Measurements from ENCODE around the gene COPZ2.

The COPZ2 gene

DNA sequence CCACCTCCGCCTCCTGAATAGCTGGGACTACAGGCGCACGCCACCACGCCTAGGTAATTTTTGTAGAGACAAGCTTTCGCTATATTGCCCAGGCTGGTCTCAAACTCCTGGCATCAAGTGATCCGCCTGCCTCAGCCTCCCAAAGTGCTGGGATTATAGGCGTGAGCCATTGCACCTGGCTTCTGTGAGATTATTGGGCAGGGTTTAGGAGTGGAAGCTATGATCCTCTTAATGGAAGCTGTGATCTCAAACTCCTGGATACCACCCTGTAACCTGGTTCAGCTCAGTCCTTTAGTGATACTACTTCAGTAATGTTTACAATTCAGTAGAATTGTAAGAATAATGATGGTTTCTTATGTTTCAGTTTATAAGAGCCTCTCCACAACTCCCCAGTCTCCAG lies 24.7 kb upstream of the COPZ2 start:
- no peaks in the 10 kb centered on the region for H3K9me3 Mint-ChIP-seq
- no peak overlapping the region for H3K4me3 Mint-ChIP-seq
- H3K36me3 Mint-ChIP-seq (ENCODE audit: low read depth) = peaks cover 41% of the 10 kb centered on the region
- no peaks in the 10 kb centered on the region for H3K27me3 Mint-ChIP-seq (ENCODE audit: low read depth)
- H3K4me1 Mint-ChIP-seq (ENCODE audit: low read depth) = peaks cover 16% of the 10 kb centered on the region
- no peak overlapping the region for H3K27ac Mint-ChIP-seq

DNA sequence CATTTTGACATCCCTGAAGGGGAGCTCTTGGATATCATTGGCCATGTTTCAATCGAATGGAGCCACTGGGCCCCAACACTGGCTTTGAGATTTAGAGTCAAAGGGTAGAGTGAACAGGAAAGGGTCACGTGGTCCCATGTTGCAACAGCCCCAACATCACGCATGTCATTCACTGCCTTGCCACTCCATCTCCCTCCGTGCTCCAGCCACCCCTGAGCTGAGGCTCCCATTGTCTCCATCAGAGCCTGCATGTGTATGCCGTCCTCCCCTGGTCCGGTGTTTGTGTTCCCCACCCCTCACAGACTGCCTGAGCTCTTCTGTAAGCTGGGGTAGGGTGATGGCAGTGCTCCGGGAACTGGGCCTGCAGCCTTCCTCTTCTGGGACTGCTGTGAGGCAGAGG lies 22.7 kb upstream of the COPZ2 start:
- Mint-ChIP-seq H3K27me3 (ENCODE audit: low read depth) (no peaks in the 10 kb centered on the region), H3K36me3 (ENCODE audit: low read depth) (peaks cover 53% of the 10 kb centered on the region), H3K4me1 (ENCODE audit: low read depth) (peaks cover 28% of the 10 kb centered on the region), H3K4me3 (no peak overlapping the region), H3K27ac (no peak overlapping the region), H3K9me3 (no peaks in the 10 kb centered on the region)

DNA sequence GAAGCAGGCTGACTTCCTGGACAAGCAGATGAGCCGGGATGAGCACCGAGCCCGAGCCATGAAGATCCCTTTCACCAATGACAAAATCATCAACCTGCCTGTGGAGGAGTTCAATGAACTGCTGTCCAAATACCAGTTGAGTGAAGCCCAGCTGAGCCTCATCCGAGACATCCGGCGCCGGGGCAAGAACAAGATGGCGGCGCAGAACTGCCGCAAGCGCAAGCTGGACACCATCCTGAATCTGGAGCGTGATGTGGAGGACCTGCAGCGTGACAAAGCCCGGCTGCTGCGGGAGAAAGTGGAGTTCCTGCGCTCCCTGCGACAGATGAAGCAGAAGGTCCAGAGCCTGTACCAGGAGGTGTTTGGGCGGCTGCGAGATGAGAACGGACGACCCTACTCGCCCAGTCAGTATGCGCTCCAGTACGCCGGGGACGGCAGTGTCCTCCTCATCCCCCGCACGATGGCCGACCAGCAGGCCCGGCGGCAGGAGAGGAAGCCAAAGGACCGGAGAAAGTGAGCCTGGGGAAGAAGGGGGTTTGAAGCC lies 21.6 kb upstream of the COPZ2 start:
- H3K9me3 Mint-ChIP-seq = no peaks in the 10 kb centered on the region
- H3K36me3 Mint-ChIP-seq (ENCODE audit: low read depth) = peaks cover 53% of the 10 kb centered on the region
- H3K4me1 Mint-ChIP-seq (ENCODE audit: low read depth) = peaks cover 29% of the 10 kb centered on the region
- H3K27me3 Mint-ChIP-seq (ENCODE audit: low read depth) = no peaks in the 10 kb centered on the region
- no peak overlapping the region for H3K4me3 Mint-ChIP-seq
- H3K27ac Mint-ChIP-seq = no peak overlapping the region

DNA sequence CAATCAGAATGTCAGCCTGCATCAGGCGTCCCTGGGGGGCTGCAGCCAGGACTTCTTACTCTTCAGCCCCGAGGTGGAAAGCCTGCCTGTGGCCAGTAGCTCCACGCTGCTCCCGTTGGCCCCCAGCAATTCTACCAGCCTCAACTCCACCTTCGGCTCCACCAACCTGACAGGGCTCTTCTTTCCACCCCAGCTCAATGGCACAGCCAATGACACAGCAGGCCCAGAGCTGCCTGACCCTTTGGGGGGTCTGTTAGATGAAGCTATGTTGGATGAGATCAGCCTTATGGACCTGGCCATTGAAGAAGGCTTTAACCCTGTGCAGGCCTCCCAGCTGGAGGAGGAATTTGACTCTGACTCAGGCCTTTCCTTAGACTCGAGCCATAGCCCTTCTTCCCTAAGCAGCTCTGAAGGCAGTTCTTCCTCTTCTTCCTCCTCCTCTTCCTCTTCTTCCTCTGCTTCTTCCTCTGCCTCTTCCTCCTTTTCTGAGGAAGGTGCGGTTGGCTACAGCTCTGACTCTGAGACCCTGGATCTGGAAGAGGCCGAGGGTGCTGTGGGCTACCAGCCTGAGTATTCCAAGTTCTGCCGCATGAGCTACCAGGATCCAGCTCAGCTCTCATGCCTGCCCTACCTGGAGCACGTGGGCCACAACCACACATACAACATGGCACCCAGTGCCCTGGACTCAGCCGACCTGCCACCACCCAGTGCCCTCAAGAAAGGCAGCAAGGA lies 21.0 kb upstream of the COPZ2 start:
- Mint-ChIP-seq H3K36me3 (ENCODE audit: low read depth) (peaks cover 53% of the 10 kb centered on the region), H3K27ac (no peak overlapping the region), H3K27me3 (ENCODE audit: low read depth) (no peaks in the 10 kb centered on the region), H3K9me3 (no peaks in the 10 kb centered on the region), H3K4me1 (ENCODE audit: low read depth) (peaks cover 30% of the 10 kb centered on the region), H3K4me3 (no peak overlapping the region)

GRCh38 chr17:48057626-48058025 lies 20.0 kb upstream of the COPZ2 start:
- Mint-ChIP-seq H3K36me3 (ENCODE audit: low read depth) (peaks cover 58% of the 10 kb centered on the region), H3K9me3 (no peaks in the 10 kb centered on the region), H3K4me3 (no peak overlapping the region), H3K27ac (peak overlapping the region; percentile 57), H3K4me1 (ENCODE audit: low read depth) (peaks cover 40% of the 10 kb centered on the region), H3K27me3 (ENCODE audit: low read depth) (no peaks in the 10 kb centered on the region)

DNA sequence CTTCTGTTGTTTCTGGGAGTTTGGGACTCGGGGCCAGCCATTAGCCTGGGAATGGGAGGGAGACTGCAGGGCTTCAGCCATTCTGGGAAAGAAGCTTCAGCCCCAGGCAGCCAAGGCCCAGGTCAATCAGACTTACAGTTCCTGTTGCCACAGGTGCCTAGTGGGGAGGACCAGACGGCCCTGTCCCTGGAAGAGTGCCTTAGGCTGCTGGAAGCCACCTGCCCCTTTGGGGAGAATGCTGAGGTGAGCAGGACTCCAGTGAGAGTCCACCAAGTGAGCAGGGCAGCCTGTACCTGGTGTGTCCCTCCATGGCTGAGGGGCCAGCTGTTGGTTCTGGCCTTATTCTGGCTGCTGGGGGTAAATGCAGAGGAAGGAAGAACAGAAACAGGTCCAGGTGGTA lies 19.3 kb upstream of the COPZ2 start:
- Mint-ChIP-seq H3K27ac (peak overlapping the region; percentile 37), H3K27me3 (ENCODE audit: low read depth) (no peaks in the 10 kb centered on the region), H3K4me1 (ENCODE audit: low read depth) (peaks cover 46% of the 10 kb centered on the region), H3K4me3 (peak overlapping the region; percentile 67), H3K9me3 (no peaks in the 10 kb centered on the region), H3K36me3 (ENCODE audit: low read depth) (peaks cover 59% of the 10 kb centered on the region)

DNA sequence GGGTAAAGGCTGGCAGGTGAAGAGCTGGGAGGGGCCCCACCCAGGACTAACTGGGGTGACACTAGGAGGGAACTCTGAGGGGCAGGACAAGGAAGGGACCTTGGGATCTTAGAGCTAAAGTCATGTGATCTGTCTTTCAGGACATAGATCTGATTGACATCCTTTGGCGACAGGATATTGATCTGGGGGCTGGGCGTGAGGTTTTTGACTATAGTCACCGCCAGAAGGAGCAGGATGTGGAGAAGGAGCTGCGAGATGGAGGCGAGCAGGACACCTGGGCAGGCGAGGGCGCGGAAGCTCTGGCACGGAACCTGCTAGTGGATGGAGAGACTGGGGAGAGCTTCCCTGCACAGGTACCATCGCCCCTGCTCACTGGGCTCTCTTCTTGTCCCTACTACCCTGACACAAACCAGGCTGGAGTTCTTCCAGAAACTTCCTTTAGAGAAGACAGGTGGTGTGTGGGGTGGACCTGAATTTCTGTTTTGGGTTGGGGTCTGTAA lies 18.7 kb upstream of the COPZ2 start:
- Mint-ChIP-seq H3K27ac (peak overlapping the region; percentile 89), H3K4me1 (ENCODE audit: low read depth) (peaks cover 49% of the 10 kb centered on the region), H3K9me3 (no peaks in the 10 kb centered on the region), H3K36me3 (ENCODE audit: low read depth) (peaks cover 63% of the 10 kb centered on the region), H3K4me3 (peak overlapping the region; percentile 67), H3K27me3 (ENCODE audit: low read depth) (no peaks in the 10 kb centered on the region)

DNA sequence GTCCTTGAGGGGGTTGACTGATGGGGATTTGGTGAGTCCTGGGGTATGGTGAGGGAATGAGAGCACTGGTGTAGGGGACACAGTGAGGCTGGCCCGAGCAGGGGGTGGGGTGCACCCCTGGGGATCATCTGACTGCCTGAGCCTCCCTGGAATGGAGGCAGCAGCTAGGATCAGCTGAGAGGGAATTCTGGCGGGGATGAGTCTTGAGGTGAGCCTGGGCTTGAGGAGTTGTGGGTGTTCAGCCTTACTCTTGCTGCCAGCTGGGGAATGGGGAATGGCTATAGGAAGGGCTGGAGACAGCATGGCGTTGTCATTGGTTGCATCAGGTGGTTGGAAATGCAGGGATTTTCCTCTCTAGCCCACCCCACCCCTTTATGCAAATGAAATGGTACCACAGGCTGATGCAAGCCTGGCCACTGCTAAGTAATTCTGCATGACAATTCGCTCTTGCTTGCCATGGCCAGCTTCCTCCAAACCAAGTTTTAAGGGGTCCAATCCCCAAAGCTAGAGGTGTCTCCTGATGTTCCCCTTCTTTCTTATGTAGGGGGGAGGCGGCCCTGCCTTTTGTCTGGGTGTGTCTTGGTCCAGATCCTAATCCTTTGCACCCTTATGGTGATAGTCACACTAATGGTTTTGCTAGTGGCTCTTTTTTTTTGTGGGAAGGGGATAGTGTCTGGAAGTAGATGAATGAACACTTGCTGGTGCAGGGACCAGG lies 18.1 kb upstream of the COPZ2 start:
- no peaks in the 10 kb centered on the region for H3K27me3 Mint-ChIP-seq (ENCODE audit: low read depth)
- H3K4me1 Mint-ChIP-seq (ENCODE audit: low read depth) = peaks cover 51% of the 10 kb centered on the region
- H3K4me3 Mint-ChIP-seq = peak overlapping the region; percentile 67
- peaks cover 67% of the 10 kb centered on the region for H3K36me3 Mint-ChIP-seq (ENCODE audit: low read depth)
- H3K27ac Mint-ChIP-seq = peak overlapping the region; percentile 89
- no peaks in the 10 kb centered on the region for H3K9me3 Mint-ChIP-seq

DNA sequence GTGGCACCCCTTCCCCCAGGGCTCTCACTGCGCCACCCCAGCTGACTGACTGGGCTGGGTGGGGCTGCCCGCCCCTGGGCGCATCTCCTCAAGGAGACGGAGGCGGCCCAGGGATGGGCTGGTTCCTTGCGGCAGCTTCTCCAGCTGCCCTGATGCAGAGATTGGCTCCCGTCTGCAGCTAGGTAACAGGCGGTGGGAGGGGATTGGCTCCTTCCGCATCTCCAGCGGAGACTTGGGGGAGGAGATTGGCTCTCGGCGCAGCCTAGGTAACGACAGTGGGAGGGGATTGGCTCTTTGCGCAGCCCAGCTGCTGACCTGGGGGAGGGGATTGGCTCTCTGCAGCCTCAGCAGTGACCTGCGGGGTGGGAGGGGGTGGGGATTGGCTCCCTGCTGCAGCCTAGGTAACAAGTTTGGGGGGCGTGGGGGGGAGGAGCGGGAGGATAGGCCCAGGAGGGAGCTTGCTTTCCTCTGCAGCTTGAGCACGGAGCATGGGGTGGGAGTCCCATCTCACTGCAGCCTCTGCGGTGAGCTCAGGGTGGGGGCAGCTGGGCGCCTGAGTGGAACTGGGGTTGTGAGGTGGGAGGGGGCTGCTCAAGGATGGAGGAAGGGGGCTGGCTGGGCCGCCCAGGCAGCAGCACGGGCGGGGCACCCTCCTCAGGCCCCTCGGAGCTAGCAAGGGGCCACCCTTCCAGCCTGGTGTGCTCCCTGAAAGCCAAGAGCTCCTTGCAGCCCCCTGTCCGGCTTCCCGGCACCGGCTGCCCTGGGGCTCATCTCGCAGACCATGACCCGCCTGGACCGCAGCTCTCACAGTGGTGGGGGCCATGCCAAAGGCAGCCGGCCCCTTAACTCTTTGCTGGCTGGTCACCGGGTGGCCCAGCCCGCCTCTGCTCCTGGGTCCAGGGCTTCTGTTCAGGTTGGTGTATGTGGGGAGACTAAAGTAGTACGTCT lies 16.9 kb upstream of the COPZ2 start:
- Mint-ChIP-seq H3K9me3 (no peaks in the 10 kb centered on the region), H3K4me3 (peak overlapping the region; percentile 67), H3K4me1 (ENCODE audit: low read depth) (peaks cover 60% of the 10 kb centered on the region), H3K27ac (peak overlapping the region; percentile 89), H3K36me3 (ENCODE audit: low read depth) (peaks cover 73% of the 10 kb centered on the region), H3K27me3 (ENCODE audit: low read depth) (no peaks in the 10 kb centered on the region)

DNA sequence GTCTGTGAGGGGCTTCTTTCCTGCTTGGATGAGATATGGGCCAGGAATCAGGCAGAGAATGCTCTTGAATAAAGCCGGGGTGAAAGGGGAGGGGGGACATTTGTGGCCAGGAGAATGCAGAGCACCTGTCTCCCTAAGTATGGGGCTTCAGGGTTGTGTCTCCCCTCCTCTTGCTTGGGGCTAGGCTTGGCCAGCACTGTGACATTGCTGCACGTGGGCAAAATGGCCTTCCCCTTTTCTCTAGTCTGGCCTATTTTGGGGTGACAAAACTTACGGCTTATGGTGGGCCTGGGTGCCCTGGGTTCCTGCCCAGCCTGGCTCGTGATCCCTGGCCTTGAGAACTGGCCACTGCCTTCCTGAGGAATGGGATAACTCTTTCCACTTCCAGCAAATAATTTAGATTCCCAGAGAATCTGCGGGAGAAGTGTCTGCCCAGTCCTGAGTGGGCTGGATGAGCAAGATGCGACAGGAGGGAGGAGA lies 16.2 kb upstream of the COPZ2 start:
- H3K4me1 Mint-ChIP-seq (ENCODE audit: low read depth) = peaks cover 65% of the 10 kb centered on the region
- no peaks in the 10 kb centered on the region for H3K9me3 Mint-ChIP-seq
- peak overlapping the region; percentile 75 for H3K27ac Mint-ChIP-seq
- H3K4me3 Mint-ChIP-seq = no peak overlapping the region
- peaks cover 67% of the 10 kb centered on the region for H3K36me3 Mint-ChIP-seq (ENCODE audit: low read depth)
- H3K27me3 Mint-ChIP-seq (ENCODE audit: low read depth) = no peaks in the 10 kb centered on the region

GRCh38 chr17:48052956-48053757 lies 15.6 kb upstream of the COPZ2 start:
- Mint-ChIP-seq H3K4me3 (no peak overlapping the region), H3K27me3 (ENCODE audit: low read depth) (no peaks in the 10 kb centered on the region), H3K4me1 (ENCODE audit: low read depth) (peaks cover 64% of the 10 kb centered on the region), H3K27ac (peak overlapping the region; percentile 84), H3K36me3 (ENCODE audit: low read depth) (peaks cover 60% of the 10 kb centered on the region), H3K9me3 (no peaks in the 10 kb centered on the region)

GRCh38 chr17:48051706-48052486 lies 14.3 kb upstream of the COPZ2 start:
- peak overlapping the region; percentile 79 for H3K27ac Mint-ChIP-seq
- peak overlapping the region; percentile 45 for H3K4me3 Mint-ChIP-seq
- peaks cover 51% of the 10 kb centered on the region for H3K36me3 Mint-ChIP-seq (ENCODE audit: low read depth)
- H3K9me3 Mint-ChIP-seq = no peaks in the 10 kb centered on the region
- H3K4me1 Mint-ChIP-seq (ENCODE audit: low read depth) = peaks cover 66% of the 10 kb centered on the region
- no peaks in the 10 kb centered on the region for H3K27me3 Mint-ChIP-seq (ENCODE audit: low read depth)

DNA sequence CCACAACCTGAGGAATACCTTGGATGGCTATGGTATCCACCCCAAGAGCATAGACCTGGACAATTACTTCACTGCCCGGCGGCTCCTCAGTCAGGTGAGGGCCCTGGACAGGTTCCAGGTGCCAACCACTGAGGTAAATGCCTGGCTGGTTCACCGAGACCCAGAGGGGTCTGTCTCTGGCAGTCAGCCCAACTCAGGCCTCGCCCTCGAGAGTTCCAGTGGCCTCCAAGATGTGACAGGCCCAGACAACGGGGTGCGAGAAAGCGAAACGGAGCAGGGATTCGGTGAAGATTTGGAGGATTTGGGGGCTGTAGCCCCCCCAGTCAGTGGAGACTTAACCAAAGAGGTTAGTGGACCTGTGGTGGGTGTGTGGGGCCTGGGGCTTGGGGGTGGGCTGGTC lies 13.7 kb upstream of the COPZ2 start:
- Mint-ChIP-seq H3K27ac (no peak overlapping the region), H3K4me1 (ENCODE audit: low read depth) (peaks cover 66% of the 10 kb centered on the region), H3K4me3 (no peak overlapping the region), H3K9me3 (no peaks in the 10 kb centered on the region), H3K36me3 (ENCODE audit: low read depth) (peaks cover 45% of the 10 kb centered on the region), H3K27me3 (ENCODE audit: low read depth) (no peaks in the 10 kb centered on the region)

All from T-helper 1 cell treated with Interleukin-12 subunit alpha and Interleukin-12 subunit beta and Interleukin-4 antibody, amounts not matched to agents 30 μg/mL and 1 μg/mL, for 36 hours (primary cell).